Osteocyte (in vitro differentiated cells): ENCODE measurements around the gene RGS2. TPM values are rescaled to one million over a fixed set of nuclear protein-coding genes. Genes with fewer than 3 reads are reported as not detected.

Experiments used
- DNase-seq: peaks from one replicate; pipeline ENCODE4 v3.0.0; 2021; ENCODE audit warnings: mixed read lengths; ENCODE audit not compliant: unreplicated experiment; ENCODE audit errors: extremely low spot score
- H3K27ac Mint-ChIP-seq: one replicate; pipeline ENCODE4 v1.8.0; 2021; ENCODE audit warnings: mild to moderate bottlenecking, mixed read lengths; ENCODE audit not compliant: unreplicated experiment
- H3K27me3 Mint-ChIP-seq: one replicate; pipeline ENCODE4 v1.8.0; 2021; ENCODE audit warnings: mixed read lengths; ENCODE audit not compliant: unreplicated experiment
- H3K36me3 Mint-ChIP-seq: one replicate; pipeline ENCODE4 v1.8.0; 2021; ENCODE audit warnings: mixed read lengths; ENCODE audit not compliant: unreplicated experiment
- H3K4me1 Mint-ChIP-seq: one replicate; pipeline ENCODE4 v1.8.0; 2021; ENCODE audit warnings: mixed read lengths; ENCODE audit not compliant: unreplicated experiment
- H3K4me3 Mint-ChIP-seq: one replicate; pipeline ENCODE4 v1.8.0; 2021; ENCODE audit warnings: mild to moderate bottlenecking, moderate library complexity, mixed read lengths; ENCODE audit not compliant: unreplicated experiment
- H3K9me3 Mint-ChIP-seq: one replicate; pipeline ENCODE4 v1.8.0; 2021; ENCODE audit warnings: mixed read lengths; ENCODE audit not compliant: unreplicated experiment
- long read RNA-seq: library from polyadenylated mRNA; unstranded; transcript quantifications from one replicate; pipeline ENCODE4 v2.0.0, GENCODE V29; 2021
- total RNA-seq: library from RNA; stranded (reverse); gene quantifications from 2 replicates; pipeline ENCODE4 v1.2.1, GENCODE V29; 2021
- TF ChIP-seq, protein P1 (sequence below): fragments of 200-600 bp; sonication (generic); IDR thresholded peaks from 2 replicates; pipeline ENCODE4 v1.5.0; 2021; ENCODE audit warnings: antibody characterized with exemption, mild to moderate bottlenecking, moderate library complexity

RGS2 gene, protein sequence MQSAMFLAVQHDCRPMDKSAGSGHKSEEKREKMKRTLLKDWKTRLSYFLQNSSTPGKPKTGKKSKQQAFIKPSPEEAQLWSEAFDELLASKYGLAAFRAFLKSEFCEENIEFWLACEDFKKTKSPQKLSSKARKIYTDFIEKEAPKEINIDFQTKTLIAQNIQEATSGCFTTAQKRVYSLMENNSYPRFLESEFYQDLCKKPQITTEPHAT
- 6.0 and 7.6 TPM in 2 replicates for total RNA-seq
- long read RNA-seq, transcript RGS2-201 (5 exons, 1,354 nt) = major isoform, 24 of 25 reads
- long read RNA-seq, partial matches to known transcripts = 0 of 25 reads
- long read RNA-seq, other reads (novel, unspliced or antisense) = 1 of 25 reads

DNA sequence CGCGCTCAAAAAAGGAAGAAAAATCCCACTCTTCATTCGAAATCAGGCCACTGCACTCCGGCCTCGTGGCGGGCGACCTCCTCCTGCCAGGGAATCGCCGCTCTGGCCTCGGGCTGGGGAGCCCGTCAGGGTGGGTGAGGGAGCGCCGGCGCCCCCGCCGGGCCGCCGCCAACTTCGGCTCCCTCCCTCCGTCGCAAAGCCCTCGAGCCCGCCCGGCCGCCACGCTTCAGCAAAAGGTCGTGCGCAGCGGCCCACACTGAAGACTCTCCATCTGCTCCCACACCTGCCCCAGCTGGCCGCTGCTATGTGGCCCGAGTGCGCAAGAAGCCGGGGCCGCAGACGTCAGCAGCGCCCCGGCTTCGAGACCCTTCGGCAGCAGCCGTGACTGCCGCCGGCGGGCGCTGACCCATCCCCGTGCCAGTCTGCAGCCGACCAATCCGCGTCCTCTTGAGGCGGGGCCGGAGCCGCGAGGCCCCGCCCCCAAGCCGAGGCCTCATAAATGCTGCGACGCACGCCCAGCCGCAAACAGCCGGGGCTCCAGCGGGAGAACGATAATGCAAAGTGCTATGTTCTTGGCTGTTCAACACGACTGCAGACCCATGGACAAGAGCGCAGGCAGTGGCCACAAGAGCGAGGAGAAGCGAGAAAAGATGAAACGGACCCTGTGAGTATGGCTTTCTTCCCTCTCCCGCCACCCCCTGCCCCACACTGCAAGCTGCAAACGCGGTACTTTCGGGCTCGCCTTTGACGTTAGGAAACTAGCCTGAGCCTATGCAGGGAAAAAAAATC is at the start of gene RGS2:
Gene RGS2, plus strand, starts transcription at position 522 of the 789 bp plus-strand sequence. Its CDS starts 33 bp downstream, at position 555.
- Mint-ChIP-seq H3K9me3 (no peaks in the 10 kb centered on the region), H3K4me3 (peak within 1 kb of the TSS; percentile 99), H3K27me3 (no peaks in the 10 kb centered on the region), H3K36me3 (peaks cover 4% of the 10 kb centered on the region), H3K4me1 (peaks cover 36% of the 10 kb centered on the region), H3K27ac (peak within 1 kb of the TSS; percentile 95)
- TF ChIP-seq, protein P1, sequence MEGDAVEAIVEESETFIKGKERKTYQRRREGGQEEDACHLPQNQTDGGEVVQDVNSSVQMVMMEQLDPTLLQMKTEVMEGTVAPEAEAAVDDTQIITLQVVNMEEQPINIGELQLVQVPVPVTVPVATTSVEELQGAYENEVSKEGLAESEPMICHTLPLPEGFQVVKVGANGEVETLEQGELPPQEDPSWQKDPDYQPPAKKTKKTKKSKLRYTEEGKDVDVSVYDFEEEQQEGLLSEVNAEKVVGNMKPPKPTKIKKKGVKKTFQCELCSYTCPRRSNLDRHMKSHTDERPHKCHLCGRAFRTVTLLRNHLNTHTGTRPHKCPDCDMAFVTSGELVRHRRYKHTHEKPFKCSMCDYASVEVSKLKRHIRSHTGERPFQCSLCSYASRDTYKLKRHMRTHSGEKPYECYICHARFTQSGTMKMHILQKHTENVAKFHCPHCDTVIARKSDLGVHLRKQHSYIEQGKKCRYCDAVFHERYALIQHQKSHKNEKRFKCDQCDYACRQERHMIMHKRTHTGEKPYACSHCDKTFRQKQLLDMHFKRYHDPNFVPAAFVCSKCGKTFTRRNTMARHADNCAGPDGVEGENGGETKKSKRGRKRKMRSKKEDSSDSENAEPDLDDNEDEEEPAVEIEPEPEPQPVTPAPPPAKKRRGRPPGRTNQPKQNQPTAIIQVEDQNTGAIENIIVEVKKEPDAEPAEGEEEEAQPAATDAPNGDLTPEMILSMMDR = peak; percentile 30
- DNase-seq = peak; percentile 95

DNA sequence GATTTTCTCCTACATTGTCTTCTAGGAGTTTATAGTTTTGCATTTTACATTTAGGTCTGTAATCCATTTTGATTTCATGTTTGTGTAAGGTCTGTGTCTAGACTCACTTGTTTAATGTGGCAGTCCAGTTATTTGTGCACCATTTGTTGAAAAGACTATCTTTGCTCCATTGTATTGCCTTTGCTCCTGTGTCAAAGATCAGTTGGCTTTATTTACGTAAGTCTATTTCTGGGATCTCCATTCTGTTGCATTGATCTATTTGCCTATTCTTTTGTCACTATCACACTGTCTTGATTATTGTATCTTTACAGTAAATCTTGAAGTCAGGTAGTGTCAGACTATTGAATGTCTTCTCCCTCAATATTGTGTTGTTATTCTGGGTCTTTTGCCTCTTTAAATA is 49.7 kb upstream of the RGS2 start:
- Mint-ChIP-seq H3K27ac (no peak overlapping the region), H3K27me3 (no peaks in the 10 kb centered on the region), H3K9me3 (peaks cover 4% of the 10 kb centered on the region), H3K4me3 (no peak overlapping the region), H3K36me3 (no peaks in the 10 kb centered on the region), H3K4me1 (peaks cover 6% of the 10 kb centered on the region)
- DNase-seq = no peak
- TF ChIP-seq, protein P1 = no peak

DNA sequence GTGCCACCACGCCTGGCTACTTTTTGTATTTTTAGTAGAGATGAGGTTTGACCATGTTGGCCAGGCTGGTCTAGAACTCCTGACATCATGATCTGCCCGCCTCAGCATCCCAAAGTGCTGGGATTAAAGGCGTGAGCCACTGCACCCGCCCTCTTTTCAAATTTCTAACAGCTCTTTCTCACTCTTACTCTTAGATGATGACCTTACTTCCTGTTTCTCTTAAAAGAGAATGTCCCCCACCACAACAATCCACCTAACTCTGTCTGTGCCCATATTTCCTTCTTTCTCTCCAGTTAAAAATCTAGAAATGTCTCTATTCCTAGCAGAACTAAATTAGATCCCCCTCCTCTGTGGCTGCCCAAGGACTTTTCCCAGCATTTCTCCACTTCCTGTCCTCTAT is 46.6 kb upstream of the RGS2 start:
- H3K36me3 Mint-ChIP-seq = no peaks in the 10 kb centered on the region

DNA sequence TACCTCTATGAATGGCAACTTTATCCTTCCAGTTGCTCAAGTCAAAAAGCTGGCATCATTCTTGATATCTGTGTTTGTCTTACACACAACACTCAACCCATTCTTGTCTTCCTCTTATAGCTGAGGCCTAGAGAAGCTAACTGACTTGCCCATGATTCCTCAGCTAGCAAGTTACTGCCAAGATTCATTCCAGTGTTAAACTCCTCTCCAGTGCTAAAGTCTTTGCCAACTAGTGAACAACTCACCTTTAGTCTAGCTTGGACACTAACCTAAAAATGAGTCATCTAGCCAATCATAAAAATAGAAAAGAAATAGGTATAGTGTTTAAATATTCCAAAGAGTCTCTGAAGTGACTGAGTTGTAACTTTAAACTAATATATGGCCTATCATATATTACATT is 45.6 kb upstream of the RGS2 start:
- Mint-ChIP-seq H3K4me1 (peaks cover 9% of the 10 kb centered on the region), H3K27ac (no peak overlapping the region)

More for the DNA sequence above, 46.6 kb upstream of the RGS2 start:
- Mint-ChIP-seq H3K9me3 (peaks cover 4% of the 10 kb centered on the region), H3K27me3 (no peaks in the 10 kb centered on the region), H3K4me3 (no peak overlapping the region), H3K27ac (no peak overlapping the region), H3K4me1 (peaks cover 9% of the 10 kb centered on the region)
- TF ChIP-seq, protein P1 = no peak
- DNase-seq = no peak

More for the DNA sequence above, 45.6 kb upstream of the RGS2 start:
- DNase-seq = no peak
- TF ChIP-seq, protein P1 = no peak
- Mint-ChIP-seq H3K4me3 (no peak overlapping the region), H3K9me3 (peaks cover 4% of the 10 kb centered on the region), H3K27me3 (no peaks in the 10 kb centered on the region), H3K36me3 (no peaks in the 10 kb centered on the region)
